ENCODE results near the gene SLC10A7.

SLC10A7 gene, protein sequence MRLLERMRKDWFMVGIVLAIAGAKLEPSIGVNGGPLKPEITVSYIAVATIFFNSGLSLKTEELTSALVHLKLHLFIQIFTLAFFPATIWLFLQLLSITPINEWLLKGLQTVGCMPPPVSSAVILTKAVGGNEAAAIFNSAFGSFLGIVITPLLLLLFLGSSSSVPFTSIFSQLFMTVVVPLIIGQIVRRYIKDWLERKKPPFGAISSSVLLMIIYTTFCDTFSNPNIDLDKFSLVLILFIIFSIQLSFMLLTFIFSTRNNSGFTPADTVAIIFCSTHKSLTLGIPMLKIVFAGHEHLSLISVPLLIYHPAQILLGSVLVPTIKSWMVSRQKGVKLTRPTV

DNA sequence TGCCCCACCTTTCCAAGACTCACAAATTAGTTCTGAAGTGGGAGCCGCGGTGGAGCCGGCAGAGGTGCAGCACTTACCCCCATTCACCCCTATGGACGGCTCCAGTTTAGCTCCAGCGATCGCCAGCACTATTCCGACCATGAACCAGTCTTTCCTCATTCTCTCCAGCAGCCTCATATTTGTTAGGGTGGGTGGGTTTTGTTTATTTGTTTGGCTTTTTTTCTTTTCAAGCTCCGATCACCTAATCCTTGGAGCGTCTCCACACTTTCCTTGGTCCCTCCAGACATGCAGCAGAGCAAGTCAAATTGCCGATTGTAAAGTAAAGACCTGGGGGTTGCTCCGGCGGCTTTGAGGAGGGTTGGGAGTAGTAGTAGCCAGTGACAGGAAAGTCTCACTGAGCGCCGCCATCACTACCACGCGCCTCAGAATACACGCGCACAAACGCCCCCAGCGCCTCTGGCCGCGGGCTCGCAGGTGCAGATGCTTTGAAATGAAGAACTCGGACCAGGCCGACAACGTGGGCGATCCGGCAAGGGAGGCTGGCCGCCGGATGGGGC lies at the start of gene SLC10A7:
Gene SLC10A7 (minus strand): TSS at position 400 of the 557 bp plus-strand sequence. CDS start 223 bp downstream, at position 177.
- DNase-seq (ENCODE audit: low read depth in 1 of 2, low spot score in 1 of 2), result peak; percentile 30 to 44

- DNase-seq (ENCODE audit: low read depth in 1 of 2, low spot score in 1 of 2), result no peak
Observed at GRCh38 chr4:146567396-146567795, 45.7 kb upstream of the SLC10A7 start.

- DNase-seq (ENCODE audit: low read depth in 1 of 2, low spot score in 1 of 2), result no peak
Observed at GRCh38 chr4:146564492-146564891, 42.8 kb upstream of the SLC10A7 start.

DNA sequence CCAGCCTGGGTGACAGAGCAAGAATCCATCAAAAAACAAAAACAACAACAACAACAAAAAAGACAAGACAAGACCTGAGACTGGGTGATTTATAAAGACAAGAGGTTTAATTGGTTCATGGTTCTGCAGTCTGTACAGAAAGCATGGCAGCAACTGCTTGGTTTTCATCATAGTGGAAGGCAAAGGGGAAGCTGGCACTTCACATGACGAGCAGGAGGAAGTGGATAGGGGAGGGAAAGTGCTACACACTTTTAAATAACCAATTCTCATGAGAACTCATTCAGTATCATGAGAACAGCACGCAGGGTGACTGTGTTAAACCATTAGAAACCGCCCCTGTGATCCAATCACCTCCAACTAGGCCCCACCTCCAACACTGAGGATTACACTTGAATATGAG lies 28.4 kb upstream of the SLC10A7 start:
- no peak for DNase-seq (ENCODE audit: low read depth in 1 of 2, low spot score in 1 of 2)

GRCh38 chr4:146548443-146548842 lies 26.7 kb upstream of the SLC10A7 start:
- DNase-seq (ENCODE audit: low read depth in 1 of 2, low spot score in 1 of 2), result no peak

DNA sequence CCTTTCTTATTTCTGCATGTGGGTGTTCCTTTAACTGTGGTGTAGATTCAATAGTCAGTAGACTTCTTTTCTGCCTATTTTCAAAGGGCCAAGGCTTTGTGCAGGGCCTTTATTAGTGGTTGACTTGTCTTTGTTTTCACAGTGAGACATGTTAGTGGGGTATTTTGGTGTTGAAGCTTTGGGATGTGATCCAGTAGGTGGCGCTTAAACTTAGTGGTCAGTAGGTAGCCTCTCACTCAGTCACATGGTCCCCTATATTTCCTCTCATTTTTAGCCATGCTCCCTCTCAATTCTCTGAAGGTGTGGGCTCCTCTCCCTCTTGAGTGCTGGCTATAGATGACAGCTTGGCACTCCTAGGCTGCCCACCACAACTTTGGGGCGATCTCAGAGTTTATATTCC lies 23.4 kb upstream of the SLC10A7 start:
- DNase-seq (ENCODE audit: low read depth in 1 of 2, low spot score in 1 of 2), result no peak

DNA sequence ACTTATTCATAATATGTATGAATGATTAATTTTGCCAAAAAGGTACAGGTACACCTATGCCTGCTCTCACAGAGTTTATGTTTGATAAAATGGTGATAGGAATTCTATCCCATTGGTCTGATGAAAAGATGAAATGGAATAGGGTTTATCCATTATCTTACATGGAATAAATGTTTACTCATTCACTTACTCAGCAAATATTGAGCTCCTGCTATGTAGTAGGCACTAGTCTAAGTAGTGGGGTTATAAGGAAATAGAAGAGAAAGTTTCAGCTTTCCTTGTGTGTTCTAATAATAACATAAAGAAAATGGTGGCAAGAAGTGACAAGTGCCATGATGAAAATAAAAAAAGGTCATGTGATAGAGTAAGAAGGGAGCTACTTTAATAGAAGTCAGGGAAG lies 12.4 kb upstream of the SLC10A7 start:
- no peak for DNase-seq (ENCODE audit: low read depth in 1 of 2, low spot score in 1 of 2)

DNA sequence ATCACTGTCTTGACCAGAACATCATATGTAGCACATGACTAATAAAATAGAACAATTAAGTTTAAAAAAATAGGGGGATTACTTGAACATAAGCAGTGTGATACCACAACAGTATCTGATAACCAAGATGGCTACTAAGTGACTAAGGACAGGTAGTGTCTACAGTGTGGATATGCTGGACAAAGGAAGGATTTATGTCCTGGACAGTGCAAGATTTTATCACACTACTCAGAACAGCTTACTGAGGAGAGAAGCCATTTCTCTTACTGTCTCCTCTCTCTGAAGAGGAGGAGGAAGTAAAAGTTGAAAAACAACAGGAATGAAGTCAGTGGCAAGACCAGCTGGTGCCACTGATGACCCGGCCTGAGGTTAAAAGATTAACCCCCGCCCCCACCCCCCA lies 4.0 kb upstream of the SLC10A7 start:
- no peak for DNase-seq (ENCODE audit: low read depth in 1 of 2, low spot score in 1 of 2)

DNA sequence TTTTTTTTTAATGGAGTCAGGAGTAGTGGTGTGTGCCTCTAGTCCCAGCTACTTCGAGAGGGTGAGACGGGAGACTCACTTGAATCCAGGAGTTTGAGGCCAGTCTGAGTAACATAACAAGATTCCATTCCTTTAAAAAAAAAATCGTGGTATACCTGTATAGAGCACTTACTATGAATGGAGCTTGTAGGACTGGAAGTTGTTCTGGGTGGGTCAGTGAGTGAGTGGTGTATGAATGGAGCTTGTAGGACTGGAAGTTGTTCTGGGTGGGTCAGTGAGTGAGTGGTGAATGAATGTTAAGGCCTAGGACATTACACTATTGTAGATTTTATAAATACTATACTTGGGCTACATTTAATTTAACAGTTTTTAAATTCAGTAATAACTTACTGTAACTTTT lies 2.9 kb upstream of the SLC10A7 start:
- DNase-seq (ENCODE audit: low read depth in 1 of 2, low spot score in 1 of 2), result no peak

GRCh38 chr4:146522869-146523205 lies 1.1 kb upstream of the SLC10A7 start:
- DNase-seq (ENCODE audit: low read depth in 1 of 2, low spot score in 1 of 2), result no peak

DNA sequence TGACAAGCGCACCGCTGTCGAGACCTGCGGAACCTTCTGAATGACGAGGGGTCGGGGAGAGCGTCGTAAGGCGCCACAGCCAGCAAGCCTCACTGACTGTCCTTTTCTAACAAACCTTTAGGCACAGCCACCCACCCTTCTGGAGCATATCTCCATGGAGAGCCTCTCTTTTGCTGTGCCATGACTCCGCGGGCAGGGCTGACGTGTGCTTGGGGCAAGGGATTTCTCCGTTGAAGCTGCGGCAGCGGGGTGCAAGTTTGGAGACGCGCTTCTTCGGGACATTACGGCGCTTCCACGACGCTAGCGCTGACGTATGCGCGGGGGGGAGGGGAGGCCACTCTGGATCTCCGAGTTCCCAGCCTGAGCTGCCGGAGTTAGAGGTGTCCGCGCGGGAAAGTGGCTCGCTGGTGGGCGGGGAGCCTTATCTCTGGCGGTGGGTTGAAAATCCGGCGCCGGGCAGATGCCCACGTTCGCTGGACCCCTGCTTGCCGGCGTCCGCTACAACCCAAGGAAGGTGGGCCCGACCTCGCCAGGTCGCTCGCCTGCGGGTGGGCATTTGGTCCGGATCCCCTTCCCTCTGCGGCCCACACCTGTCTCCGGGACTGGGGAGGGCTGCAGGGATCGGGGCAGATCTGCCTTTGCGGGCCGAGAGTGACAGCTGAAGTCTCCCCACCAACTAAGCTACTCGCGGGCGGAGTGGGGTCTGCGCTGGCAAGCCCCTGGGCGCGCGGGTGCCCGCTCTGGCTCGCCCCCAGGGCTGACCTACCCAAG lies 543 bp upstream of the SLC10A7 start:
- DNase-seq (ENCODE audit: low read depth in 1 of 2, low spot score in 1 of 2), result peak; percentile 62 to 67

- no peak for DNase-seq (ENCODE audit: low read depth in 1 of 2, low spot score in 1 of 2)
Observed at GRCh38 chr4:146520896-146521540, 722 bp downstream of the SLC10A7 start.

DNA sequence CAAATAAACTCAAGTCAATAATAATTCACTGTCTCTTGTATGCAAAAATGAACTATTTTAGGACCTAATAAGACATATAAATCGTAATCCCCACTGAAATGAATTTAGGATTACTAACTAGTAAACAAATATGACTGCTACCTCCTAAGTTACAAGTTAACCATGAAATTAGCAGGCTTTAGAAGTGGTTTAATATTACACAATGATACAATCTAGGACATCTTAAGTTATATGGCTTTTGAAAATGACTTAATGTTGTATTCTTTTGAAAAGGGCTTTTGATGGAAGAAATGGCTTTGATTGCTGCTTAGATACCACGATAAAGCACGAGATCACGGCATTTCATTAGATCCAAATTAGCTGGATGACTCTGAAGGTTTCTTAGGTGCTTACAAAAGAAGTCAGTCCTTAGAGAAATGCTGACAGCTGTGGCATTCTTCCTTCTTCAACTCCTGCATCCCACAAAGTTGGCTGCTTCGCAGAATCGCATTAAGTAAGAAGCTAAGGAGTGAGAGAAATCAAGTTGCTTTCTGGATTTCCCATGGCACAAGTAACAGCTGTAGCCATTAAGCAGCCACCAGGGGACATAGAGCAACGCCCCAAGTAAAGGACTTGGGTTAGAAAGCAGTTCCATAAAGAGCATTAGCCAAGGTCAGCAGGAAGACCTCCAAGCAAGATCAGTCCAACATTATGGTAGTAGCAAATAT lies 6.9 kb downstream of the SLC10A7 start:
- DNase-seq (ENCODE audit: low read depth in 1 of 2, low spot score in 1 of 2), result no peak

GRCh38 chr4:146513548-146513947 lies 8.2 kb downstream of the SLC10A7 start:
- no peak for DNase-seq (ENCODE audit: low read depth in 1 of 2, low spot score in 1 of 2)

GRCh38 chr4:146511381-146511780 lies 10.4 kb downstream of the SLC10A7 start:
- DNase-seq (ENCODE audit: low read depth in 1 of 2, low spot score in 1 of 2), result no peak

DNA sequence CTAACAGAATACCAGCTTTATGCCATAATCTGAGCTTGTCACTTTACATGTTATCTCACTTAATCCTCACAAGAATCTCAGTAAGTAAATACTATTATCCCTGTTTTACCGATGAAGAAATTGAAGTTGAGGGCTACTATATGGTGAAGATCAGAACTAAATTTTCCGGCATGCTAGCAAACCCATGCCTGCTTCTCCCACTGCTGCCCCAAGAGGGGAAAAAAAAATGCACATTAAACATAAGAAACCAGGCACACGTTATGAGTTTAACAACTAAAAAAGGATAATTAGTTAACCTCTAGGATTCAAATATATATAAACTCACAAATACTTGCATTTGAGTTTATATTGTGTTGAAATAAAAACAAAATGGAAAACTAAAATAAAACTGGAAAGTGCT lies 10.8 kb downstream of the SLC10A7 start:
- DNase-seq (ENCODE audit: low read depth in 1 of 2, low spot score in 1 of 2), result no peak

DNA sequence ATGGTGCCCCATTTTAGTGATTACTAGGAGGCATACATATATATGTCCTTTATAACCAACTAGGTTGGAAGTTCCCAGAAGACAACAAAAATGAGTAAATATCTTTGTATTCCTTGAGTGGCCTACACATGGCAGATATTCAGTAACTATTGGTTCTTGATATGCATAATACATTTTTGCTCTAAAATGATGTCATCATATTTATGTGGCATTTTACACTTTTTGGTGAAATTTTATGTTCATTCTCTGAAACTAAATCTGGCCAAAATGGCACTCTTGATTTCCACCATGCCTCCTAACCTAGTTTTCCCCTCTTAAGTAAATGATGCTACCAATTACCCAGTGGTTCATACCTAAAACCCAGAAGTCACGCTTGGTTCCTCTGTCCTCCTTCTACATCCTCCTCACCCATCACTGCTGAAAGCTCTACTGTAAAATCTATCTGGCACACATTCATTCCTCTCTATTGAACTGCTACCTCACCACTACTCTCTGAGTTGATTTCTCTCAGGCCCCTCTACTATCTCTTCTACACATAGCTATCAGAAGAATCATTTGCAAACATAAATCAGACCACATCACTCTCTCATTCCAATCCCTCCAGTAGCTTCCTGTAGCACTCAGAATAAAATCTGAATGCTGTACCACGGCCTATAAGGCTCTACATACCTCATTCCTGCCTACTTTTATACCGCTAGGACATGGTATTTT lies 13.4 kb downstream of the SLC10A7 start:
- no peak for DNase-seq (ENCODE audit: low read depth in 1 of 2, low spot score in 1 of 2)

GRCh38 chr4:146507632-146508031 lies 14.1 kb downstream of the SLC10A7 start:
- no peak for DNase-seq (ENCODE audit: low read depth in 1 of 2, low spot score in 1 of 2)

DNA sequence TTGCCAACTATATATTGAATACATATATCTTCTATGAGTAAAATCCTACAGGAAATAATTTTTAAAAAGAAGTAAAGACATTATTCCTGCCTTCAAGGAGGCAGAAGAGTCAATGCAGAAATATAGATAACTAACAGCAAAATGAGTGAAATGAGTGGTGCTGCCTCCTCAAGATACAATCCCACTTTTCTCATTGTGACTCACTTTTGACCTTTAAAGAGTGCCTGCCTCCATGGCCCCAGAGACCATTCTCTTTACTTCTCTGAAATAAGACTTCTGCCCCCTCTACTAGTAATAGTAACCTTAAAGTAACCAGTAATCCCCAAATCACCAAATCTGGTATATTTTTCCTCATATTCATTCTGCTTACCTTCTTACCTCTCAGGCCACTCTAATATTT lies 15.5 kb downstream of the SLC10A7 start:
- DNase-seq (ENCODE audit: low read depth in 1 of 2, low spot score in 1 of 2), result no peak

DNA sequence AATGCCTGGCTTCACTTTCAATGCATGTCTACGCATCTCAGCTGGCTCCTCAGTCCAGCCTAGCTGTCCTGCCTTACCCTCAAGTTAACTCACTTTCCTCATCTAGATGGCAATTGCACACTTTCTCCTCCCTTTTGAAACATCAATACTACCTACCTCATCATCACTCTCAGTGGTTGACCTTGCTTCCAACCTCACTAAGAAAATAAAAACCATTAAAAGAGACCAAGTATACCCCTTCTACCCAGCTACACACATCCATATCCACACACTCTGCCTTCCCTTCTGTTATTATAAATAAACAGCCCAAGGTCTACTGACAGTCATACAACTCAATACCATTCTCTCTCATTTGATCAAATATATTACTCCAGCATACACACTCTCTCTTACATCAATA lies 21.5 kb downstream of the SLC10A7 start:
- no peak for DNase-seq (ENCODE audit: low read depth in 1 of 2, low spot score in 1 of 2)

- DNase-seq (ENCODE audit: low read depth in 1 of 2, low spot score in 1 of 2), result no peak
Observed at GRCh38 chr4:146498291-146498690, 23.4 kb downstream of the SLC10A7 start.

Data from activated T-helper 1 cell treated with anti-CD3 and anti-CD28 coated beads, Interleukin-2, amount 50 U/mL, for 16 hours (primary cell).